Medulla oblongata (tissue), 1 donor: ENCODE results near the gene PTPRD.
A peak's percentile ranks its signal among the peaks of the same experiment; 100 is the strongest.

Experiments
- DNase-seq: peaks from one replicate; pipeline ENCODE4 v3.0.0-alpha.2; 2015; ENCODE audit errors: extremely low spot score

PTPRD gene

DNA sequence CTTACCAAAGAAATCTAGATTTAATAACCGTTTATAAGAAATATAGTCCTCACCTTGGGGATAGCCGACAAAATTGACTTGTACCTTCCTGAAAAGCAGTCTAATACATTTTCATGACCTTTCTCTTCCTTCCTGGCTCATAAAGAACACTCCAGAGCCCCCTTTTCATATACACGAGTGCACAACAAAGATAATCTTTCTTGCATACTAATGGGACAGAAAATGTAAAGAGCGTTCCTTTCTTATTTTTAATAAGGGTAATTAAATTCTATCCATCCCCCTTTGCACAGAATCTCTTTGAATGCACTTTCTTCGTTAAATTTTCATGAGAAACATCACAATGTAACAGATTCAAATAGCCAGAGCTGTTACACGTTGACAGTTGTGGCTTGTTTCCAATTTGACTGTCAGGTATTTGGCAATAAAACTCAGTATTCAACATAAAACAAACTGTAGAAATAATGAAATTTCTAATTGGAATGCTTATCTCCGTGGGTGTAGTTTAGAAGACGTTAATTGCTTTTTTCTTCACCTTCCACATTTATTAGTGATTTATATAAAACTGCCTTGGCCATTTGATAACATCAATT, 2080.9 kb downstream of the PTPRD start:
- DNase-seq: no peak

DNA sequence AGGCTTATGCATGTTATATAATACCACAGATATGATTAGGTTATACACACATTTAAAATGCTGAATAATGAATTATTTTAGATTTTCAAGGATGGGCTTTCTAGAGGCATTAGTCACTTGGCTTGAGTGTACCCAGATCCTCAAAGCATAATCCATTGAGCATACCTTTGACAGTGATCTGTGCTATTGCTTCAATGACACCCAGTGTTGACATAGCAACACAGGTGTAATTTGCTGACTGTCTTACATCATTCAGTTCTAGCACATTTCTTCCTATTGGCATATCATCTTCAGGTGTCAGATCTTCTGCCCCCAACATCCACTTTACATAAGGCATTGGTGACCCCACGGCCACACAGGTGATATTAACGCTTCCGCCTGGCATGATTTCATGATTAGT, 2091.7 kb downstream of the PTPRD start:
- no peak for DNase-seq

DNA sequence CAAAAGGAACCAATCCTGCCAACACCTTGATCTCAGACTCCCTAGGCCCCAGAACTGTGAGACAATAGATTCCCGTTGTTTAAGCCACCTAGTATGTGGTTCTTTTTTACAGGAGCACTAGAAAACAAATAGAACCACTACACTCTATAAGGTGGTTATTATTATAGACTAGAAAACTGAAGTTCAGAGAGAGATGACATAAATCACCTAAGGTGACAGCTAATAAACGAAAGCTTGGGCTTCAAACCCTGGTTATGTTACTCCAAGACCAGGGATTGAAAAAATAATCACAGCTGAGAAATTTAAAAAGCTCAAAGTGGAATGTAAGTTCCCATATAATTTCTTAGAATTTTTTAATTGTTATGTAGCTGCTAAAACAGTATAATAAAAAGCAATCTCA, 2097.1 kb downstream of the PTPRD start:
- no peak for DNase-seq

DNA sequence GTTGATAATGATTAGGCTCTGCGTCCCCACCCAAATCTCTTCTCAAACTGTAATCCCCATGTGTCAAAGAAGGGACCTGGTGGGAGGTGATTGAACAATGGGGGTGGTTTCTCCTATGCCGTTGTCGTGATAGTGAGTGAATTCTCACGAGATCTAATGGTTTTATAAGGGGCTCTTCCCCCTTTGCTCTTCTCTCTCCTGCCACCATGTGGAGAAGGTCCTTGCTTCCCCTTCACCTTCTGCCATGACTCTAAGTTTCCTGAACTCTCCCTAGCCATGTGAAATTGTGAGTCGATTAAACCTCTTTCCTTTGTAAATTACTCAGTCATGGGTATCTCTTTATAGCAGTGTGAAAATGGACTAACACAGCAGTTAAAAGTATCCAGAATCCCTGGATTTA, 2098.0 kb downstream of the PTPRD start:
- no peak for DNase-seq

DNA sequence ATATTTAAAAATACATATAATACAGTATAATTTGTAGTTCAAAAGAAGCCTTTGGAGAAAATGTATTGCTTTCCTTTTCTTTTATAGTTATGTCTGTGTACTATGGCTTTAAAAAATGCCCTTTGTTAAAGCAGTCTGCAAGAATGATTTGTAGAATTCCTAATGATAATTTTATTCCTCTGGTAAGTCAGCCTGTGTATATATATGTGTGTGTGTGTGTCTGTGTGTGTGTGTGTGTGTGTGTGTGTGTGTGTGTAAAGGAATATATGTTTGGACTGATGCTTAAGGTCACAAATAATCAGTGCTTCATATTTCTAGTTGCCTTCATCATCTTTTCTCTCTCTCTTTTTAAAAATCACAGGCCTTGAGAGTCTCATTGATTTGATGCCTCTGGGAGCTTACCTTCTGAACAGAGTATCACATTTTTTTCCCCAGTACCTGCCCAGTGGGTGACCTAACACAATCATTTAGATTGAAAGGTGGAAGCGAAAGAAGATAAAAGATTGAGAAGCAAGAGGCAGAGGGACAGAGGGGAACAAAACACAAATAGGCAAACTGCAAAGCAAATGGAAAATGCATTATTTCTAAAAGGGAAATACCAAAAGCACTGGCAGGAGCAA, 2104.0 kb downstream of the PTPRD start:
- no peak for DNase-seq

DNA sequence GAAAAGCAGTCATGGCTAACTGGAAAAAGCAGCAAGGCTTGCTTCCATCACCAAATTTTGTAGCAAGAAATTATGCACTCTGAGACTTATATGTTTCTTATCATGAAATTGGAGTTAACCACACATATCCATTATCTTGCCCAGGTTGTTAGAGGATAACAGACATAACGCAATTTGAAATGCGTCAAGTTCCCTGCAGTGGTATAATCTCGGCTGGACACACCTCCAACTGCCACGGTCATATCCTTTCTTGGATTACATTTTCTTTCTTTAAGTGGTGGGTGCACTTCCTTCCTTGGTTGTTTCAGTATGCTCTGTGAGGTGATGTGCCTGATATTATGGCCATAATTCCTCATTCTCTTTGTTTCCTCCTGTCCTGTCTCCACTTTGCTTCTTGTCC, 2118.2 kb downstream of the PTPRD start:
- DNase-seq: no peak

DNA sequence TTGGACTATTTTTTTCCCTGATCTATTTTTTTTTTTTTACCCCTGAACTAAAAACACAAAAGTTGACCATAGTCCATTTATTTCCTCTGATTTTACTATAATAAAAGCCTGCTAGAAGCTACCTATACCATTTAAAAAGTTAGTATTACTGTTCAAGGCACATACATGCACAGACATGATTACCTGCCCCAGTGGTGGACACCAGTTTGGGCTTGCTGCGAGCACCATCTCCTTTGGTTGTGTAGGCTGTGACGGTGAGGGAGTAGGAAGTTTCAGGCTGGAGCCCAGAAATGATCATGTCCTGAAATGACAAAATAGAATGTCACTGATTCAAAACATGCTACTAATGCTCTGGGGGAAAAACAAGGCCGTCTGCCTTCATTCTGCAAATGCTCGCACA, 2120.1 kb downstream of the PTPRD start:
- DNase-seq: no peak

DNA sequence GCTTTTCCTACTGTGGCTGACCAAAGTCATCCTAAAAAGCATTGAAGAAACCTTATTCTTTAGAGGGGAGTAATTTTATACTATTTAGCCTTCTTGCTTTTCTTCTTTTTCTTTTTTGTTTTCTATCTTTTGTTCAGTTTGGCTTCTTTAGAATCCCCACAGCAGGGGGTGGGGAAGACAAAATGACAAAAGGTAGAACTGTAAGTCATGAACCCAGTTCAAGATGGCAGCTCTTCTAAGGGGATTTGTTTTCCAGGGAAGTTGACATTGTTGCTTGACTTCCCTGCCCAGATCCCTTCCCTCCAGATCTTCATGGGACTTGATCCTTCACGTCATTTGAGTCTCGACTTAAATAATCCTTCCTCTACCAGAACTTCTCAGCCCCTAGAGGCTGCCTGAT, 2120.8 kb downstream of the PTPRD start:
- DNase-seq: no peak

DNA sequence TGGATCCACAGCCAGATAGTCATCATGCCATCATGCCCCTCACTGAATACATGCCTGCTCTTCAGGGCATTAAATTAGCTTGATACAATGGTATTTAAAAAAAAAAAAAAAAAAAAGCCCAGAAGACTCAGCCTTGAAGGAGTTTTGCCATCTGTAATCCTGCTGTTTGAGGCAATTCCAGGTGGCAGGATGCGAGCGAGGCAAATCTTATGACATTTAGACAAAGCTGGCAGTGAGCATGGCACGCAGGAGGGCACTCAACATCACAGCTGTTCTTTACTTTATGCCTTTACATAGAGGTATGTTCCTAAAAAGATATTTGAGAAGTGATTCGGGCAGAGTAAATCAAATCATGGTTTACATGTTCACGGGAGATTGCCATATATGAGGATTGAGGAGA, 2121.2 kb downstream of the PTPRD start:
- DNase-seq: no peak

DNA sequence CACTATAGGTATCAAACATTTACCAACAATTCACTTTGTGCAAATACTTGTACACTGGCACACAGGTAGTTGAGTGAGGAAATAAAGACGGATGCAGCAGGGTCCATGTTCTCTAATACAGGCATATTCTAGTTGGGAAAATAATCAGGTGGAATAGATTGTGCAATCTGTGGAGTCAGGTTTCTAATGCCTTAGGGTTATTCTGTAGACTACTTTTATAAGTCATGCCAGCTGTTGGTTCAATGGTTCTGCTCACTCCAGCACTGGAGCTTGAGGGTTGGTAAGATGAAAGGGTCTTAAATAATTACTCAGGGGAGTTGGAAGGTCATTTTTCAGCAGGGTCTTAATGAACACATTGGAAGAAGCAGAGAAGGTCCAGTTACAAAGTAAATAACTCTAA, 2123.0 kb downstream of the PTPRD start:
- DNase-seq: no peak

DNA sequence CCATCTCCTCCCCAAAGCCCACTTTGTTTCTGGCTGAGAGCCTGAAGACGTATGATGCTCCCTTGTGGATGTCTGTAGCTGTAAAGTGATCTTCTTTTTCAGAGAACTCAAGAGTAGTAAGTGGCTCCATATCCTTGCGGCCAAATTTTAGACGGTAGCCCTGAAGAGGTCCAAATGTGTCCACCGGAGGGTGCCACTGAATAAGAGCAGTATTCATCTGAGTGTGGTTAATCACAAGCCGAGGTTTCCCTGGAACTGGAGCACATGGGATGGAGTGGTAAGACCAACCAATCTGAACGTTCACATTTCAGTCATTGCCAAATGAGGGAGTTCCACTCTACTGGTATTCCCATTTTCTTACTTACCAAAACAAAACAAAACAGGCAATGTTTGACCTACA, 2126.7 kb downstream of the PTPRD start:
- DNase-seq: peak; percentile 48

DNA sequence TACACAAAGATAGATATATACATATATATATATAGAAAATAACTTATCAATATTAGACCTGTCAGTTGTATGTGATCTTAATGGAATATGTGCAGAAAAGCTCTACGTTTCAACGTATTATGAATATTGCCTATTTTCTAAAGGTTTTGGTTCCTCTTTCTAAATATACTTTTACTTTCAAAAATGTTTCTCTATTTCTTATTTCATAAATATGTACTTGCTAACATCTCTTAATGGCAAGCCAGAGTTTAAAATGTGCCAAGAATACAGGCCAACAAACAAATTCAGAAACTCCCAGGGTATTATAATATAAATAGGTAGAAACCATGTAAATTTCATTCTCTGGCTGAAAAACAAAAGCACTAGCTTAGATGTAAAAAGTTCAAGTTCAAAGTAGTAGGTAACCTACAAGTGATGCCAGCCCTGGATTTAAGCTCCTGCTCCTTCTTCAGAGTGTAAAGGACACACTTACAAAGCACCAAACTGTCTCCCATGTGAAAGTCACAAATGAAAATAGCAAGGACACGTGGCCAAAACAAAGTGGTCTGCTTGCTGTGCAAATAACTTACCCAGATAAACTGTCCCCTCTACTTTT, 2128.1 kb downstream of the PTPRD start:
- no peak for DNase-seq

DNA sequence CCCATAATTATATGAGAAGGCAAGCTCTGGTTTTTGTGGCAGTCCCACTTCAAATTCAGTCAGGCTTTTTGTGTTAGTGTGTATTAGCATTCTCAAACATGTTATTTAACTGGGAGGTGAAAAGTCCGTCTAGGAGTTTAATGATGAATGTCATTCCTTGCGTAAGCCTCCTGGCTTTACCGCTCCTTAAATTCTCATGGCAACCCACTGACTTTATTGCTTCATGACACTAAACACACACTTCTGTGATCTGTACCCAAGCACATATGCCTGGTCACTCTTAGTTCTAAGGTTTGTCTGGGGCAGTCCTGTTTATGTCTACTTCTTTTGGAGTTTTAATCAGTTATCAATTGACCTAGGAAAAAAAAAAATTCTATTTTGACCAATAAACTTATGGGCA, 2135.4 kb downstream of the PTPRD start:
- DNase-seq: no peak

DNA sequence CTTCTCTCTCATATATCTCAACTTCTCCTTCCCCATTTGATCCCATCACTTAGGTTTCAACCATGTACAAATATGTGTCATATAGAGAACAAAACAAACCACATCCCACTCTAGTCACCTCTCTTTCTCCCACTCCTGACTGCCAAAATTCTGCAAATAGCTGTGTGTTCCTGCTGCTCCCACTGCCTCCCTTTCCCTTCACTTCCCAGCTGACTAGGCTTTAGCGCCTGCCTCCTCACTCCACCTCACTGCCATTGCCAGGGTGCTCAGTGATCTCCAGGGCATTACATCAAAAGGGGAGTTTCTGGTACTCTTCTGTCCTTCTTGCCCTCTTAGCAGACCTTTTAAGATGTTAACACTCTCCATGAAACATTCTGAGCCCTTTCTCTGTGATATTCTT, 2137.9 kb downstream of the PTPRD start:
- no peak for DNase-seq

DNA sequence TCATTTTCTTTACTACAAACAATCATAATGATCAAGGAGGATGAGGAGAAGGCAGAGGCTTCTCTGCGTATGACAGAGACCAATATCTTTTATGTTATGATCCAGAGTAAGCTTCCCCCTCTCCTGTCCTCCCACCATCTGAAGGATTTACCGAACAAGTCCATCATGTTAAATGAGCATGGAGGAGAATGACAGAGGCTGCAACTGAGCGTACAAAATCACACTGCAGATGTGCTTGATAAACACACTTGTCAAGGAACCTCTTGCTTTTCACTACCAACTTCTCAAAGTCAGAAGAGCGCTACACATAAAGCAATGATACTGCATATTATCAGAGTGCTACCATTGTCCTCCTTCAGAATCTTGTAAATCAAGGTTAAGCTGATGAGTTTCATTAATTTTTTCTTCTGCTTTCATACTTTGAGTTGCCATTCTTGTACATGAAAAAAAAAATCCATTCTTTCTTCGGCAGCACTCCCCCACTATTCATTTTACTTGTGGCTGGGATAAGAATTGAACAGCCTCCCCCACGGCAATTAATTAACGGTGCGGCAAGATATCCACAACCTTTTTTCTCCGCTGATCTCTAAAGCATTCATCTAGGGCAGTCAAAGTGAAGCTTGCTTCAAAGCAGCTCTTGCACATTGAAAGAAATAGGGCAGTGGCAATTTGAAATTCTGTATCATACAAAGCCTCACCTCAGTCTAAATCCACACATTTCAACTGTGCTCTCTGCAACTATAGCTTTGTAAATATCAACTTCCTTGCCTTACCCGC, 2139.4 kb downstream of the PTPRD start:
- DNase-seq: no peak

DNA sequence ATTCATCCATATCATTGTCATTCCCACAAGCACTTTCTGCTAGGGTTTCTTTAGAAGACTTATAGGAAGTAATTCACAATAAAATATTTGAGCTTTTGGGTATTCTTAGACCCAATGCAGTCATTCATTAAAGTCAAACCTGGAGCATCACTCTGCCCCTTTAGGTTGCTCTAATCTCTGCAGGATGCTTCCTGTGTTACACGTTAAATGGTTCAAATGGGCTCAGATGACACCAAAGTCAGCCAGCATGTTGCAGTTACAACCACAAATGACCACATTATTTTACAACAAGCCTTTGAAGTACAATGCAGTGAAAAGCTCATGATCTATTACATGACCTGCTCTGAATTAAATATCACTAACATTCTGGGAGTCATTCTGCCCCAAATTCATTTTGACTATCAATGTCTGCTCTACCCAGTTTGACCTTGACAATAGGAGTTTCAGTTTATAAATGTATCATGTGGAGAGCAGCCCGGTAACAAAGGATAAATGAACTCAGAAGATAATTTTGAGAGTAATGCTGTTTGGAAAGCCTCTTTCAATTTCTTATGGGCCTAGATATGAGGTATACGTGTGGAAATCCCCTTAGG, 2144.7 kb downstream of the PTPRD start:
- no peak for DNase-seq

DNA sequence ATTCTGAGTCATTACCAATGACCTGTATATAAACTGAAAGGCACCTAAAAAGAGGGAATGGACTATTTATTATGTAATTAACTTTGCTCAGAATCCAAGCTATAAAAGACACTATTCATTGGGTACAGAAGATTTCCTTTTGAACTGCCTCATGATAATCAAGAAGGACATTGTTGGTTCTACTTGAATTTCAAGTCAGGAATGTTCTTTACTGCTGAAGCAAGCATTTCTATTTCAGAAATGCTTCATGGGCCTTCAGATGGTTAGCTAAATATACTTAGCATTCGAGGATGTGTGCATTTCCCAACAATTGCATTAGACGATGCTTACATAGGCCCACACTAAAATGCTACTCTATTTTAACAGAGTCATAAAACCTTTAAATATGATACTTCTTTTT, 2155.0 kb downstream of the PTPRD start:
- peak; percentile 63 for DNase-seq

DNA sequence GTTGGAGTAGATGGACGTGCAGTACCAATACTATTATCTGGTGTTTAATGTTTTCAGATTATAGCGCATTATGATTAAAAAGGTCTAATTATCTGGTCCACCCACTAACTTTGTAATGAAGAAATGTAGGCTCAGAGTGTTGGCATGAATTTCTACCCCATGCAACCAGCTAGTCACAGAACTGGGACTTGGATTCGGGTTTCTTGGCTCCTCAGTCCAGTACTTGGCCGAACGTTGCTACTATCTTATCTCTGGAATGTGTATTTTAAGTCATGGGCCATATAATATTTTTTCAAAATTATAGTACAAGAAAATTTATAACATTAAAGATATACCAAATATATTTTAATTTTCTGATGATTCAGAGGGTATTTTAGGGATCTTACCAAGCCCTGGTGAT, 2155.7 kb downstream of the PTPRD start:
- DNase-seq: no peak

DNA sequence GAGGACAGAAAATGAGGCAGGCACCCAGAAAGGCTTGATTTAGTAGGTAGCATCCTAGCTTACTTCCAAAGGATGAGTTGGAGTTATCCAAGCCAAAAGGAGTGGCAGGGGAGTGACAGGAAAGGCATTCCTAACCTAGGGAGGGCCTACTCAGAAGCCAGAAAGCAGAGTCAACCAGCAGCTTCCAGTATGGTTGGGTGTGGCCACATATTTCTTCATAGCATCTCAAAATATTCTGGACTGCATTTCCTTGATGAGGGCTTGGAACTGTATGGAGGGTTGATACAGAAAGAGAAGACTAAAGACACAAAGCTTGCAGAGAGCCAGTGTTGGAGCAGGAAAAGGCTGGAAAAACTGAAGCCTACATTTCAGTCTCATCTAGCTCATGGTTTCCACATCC, 2156.5 kb downstream of the PTPRD start:
- DNase-seq: no peak

DNA sequence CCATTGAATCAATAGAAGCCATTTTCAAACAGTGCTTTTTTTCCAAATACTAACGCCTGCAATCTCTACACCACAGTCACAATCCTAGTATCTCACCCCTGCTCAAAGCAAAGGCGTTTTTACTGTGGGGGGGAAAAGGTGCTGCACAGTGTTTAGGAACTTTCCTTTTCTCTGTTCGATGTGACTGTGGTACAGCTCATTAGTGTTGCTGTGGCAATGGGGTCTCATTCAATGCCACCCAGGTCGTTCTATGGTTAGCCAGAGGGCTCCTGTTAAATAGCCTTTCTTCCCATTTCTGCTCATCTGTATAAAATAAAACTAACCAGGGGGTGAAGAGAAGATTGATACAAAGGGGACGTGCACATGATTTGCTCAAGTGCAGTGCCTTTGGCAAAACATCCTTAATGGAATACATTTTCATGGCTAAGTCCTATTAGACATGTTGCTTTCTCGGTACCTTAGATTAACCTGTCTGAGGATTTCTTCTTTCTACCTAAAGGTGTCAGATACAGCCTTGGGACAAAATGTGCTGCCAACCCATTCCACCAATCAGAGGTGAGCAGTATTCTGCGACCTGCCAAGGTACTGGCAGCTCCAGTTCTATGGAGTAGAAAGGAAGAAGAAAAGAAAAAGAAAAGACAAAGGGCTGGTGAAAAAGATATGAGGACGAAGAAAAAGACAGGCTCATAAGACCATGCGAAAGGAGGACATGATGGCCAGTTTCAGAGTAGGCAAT, 2161.8 kb downstream of the PTPRD start:
- DNase-seq: no peak

DNA sequence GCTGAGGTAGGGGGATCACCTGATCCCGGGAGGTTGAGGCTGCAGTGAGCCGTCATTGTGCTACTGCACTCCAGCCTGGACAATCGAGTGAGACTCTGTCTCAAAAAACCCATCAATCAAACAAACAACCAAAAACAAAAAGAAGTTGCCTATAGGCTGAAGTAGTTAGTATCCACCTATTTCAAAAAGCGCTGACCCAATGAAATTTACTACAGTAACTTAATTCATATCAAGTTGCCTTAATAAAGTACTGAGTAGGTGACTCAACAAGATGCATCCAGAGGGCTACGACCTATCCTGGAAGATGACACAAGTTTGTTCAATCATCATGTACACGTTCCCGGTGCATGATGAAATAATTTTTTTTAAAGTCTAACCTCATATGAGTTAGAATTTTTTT, 2164.6 kb downstream of the PTPRD start:
- DNase-seq: no peak

DNA sequence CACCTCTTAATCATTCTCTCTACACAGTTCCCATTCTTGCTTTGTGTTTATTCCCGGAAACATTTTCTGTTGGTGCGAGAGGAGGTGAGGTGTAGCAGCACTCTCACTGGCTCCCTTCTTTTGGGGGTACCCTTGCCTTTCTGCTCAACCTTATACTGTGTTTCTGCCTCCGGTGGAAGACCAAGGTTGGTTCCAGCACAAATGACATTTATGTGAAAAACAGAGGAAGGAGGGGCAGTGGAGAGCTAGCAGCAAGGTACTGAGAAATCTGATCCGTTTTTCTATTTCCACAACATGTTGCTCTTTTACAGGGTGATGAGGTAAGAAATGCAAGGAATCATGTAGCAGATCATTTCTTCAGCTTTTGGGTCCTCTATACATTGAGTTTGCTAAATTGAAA, 2165.2 kb downstream of the PTPRD start:
- DNase-seq: no peak
